Peyer's patch (tissue), 4 donors: Measurements from ENCODE around the gene CASZ1. TPM values are rescaled to one million over a fixed set of nuclear protein-coding genes. Genes with fewer than 3 reads are reported as not detected.

Experiments used
- DNase-seq, 3 donors: peaks; one replicate each; pipeline ENCODE4 v3.0.0-alpha.2; 2017 to 2019
- H3K27ac ChIP-seq, 4 donors: fragments of 200-600 bp; sonication (generic); one replicate each; pipeline ENCODE4 v1.5.1; 2016 to 2019
- H3K27me3 ChIP-seq, 2 donors: fragments of 200-600 bp; sonication (generic); one replicate each; pipeline ENCODE4 v1.5.1; 2019
- H3K36me3 ChIP-seq, 3 donors: fragments of 200-600 bp; sonication (generic); one replicate each; pipeline ENCODE4 v1.5.1; 2016 to 2019
- H3K4me1 ChIP-seq, 4 donors: fragments of 200-600 bp; sonication (generic); one replicate each; pipeline ENCODE4 v1.5.1; 2016 to 2019
- H3K4me3 ChIP-seq, 4 donors: fragments of 200-600 bp; sonication (generic); 1 replicate in 3 of 4; 2 replicates in 1 of 4; pipeline ENCODE4 v1.5.1; 2016 to 2019; ENCODE audit warnings: mild to moderate bottlenecking in 1 of 4
- H3K9me3 ChIP-seq, 4 donors: fragments of 200-600 bp; sonication (generic); one replicate each; pipeline ENCODE4 v1.5.1; 2016 to 2019; ENCODE audit warnings: mild to moderate bottlenecking in 1 of 4
- POLR2A ChIP-seq, 2 donors: fragments of 450-650 bp; IDR thresholded peaks; one replicate each; pipeline ENCODE4 v1.5.1; 2017; ENCODE audit warnings: antibody characterized with exemption in 2 of 2, mild to moderate bottlenecking in 2 of 2, moderate library complexity in 2 of 2
- total RNA-seq, 4 donors: library from RNA; depleted of rRNA; stranded (reverse); fragments of >200 nt; gene quantifications; one replicate each; pipeline ENCODE4 v1.1.0, GENCODE V29; 2016
- TF ChIP-seq, protein P1 (sequence below), 6 experiments: fragments of 450-650 bp in 4 of 6; fragments of 200-600 bp in 2 of 6; sonication (generic) in 1 of 6; IDR thresholded peaks; one replicate each; pipeline ENCODE4 v1.5.1; 2017 to 2019; ENCODE audit warnings: antibody characterized with exemption in 6 of 6, mild to moderate bottlenecking in 3 of 6, moderate library complexity in 1 of 6

The CASZ1 gene
- total RNA-seq, 4 donors from 2014 or later: 87.5 to 165 (median 137) TPM

DNA sequence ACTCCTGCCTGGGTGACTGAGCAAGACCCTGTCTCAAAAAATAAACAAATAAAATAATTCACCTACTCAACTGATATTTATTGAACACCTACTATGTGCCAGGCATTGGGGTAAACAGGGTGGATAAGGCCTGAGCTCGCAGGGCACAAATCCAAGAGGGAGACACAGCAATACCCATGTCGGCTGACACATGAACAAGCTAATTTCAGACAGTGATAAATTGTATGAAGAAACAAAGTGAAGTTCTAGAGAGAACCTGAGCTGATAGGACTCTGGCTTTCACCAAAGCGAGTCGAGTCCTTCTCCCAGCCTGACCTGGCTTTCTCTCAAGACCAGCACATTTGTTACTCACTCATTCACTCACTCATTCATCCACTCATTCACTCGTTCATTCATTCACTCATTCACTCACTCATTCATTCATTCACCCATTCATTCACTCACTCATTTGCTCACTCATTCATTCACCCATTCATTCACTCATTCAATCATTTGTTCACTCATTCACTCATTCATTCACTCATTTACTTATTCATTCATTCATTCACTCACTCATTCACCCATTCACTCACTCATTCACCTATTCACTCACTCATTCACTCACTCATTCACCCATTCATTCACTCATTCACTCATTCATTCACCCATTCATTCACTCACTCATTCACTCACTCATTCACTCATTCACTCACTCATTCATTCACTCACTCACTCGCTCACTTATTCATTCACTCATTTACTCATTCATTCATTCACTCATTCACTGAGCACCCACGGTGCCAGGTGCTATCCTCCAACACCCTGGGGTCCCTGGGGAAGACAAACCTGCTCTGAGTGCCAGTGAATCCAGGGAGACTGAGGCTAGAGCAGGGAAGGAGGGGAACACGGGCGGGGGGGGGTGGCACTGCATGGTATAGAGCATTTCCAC is 37.4 kb upstream of the CASZ1 start:
- Histone ChIP-seq H3K4me3 (no peak overlapping the region), H3K36me3 (no peaks in the 10 kb centered on the region), H3K9me3 (no peaks in the 10 kb centered on the region), H3K27me3 (peaks cover 0 to 3% of the 10 kb centered on the region in 2 donors), H3K27ac (no peak overlapping the region), H3K4me1 (peaks cover 0 to 17% (median 0%) of the 10 kb centered on the region in 4 donors)
- no peak for DNase-seq
- TF ChIP-seq, protein P1, sequence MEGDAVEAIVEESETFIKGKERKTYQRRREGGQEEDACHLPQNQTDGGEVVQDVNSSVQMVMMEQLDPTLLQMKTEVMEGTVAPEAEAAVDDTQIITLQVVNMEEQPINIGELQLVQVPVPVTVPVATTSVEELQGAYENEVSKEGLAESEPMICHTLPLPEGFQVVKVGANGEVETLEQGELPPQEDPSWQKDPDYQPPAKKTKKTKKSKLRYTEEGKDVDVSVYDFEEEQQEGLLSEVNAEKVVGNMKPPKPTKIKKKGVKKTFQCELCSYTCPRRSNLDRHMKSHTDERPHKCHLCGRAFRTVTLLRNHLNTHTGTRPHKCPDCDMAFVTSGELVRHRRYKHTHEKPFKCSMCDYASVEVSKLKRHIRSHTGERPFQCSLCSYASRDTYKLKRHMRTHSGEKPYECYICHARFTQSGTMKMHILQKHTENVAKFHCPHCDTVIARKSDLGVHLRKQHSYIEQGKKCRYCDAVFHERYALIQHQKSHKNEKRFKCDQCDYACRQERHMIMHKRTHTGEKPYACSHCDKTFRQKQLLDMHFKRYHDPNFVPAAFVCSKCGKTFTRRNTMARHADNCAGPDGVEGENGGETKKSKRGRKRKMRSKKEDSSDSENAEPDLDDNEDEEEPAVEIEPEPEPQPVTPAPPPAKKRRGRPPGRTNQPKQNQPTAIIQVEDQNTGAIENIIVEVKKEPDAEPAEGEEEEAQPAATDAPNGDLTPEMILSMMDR (IDR thresholded peaks at IDR 0.05): no peak
- no peak for TF ChIP-seq POLR2A (IDR thresholded peaks at IDR 0.05)

GRCh38 chr1:10832703-10833102 is 36.3 kb upstream of the CASZ1 start:
- H3K9me3 ChIP-seq: no peaks in the 10 kb centered on the region
- DNase-seq: no peak
- no peak overlapping the region for H3K4me3 ChIP-seq
- H3K4me1 ChIP-seq: peaks cover 0 to 16% (median 0%) of the 10 kb centered on the region in 4 donors
- TF ChIP-seq, protein P1 (IDR thresholded peaks at IDR 0.05): no peak
- TF ChIP-seq POLR2A (IDR thresholded peaks at IDR 0.05): no peak
- H3K27me3 ChIP-seq: peaks cover 0 to 3% of the 10 kb centered on the region in 2 donors
- H3K27ac ChIP-seq: no peak overlapping the region
- no peaks in the 10 kb centered on the region for H3K36me3 ChIP-seq

DNA sequence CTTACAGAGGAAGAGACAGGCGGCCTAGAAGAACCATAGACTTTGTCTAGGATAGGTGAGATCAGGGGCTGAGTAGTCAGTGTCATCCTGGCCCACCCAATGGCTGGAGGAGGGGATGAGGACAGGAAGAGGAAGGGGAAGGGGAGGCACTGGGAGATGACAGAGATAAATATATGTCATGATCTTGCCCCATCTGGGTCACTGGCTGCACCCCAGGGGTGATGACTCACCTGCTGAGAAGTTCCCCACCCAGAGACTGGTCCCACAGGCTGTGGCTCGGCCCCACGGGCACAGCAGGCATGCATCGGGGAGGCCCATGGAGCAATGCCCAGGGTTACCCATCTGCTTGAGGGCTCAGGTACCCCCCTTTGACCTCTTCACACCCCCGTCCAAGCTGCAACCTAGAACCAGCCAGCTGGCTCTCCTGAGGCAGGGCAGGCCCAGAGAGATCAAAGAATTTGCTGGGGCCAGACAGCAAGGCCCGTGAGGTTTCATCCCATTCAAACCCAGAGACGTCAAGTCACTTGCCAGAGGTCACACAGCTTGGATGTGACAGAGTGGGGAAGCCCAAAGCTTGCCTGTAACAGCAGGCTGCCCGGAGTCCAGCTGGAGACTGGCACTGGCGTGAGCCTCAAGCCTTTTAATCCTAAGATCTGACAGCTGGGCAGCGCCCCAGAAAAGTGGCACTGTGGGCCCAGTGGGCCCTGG is 34.7 kb upstream of the CASZ1 start:
- no peak for TF ChIP-seq POLR2A (IDR thresholded peaks at IDR 0.05)
- TF ChIP-seq, protein P1 (IDR thresholded peaks at IDR 0.05): no peak
- Histone ChIP-seq H3K4me1 (peaks cover 0 to 10% (median 0%) of the 10 kb centered on the region in 4 donors), H3K4me3 (no peak overlapping the region), H3K27ac (no peak overlapping the region), H3K9me3 (no peaks in the 10 kb centered on the region), H3K27me3 (peaks cover 0 to 3% of the 10 kb centered on the region in 2 donors), H3K36me3 (no peaks in the 10 kb centered on the region)
- no peak for DNase-seq

DNA sequence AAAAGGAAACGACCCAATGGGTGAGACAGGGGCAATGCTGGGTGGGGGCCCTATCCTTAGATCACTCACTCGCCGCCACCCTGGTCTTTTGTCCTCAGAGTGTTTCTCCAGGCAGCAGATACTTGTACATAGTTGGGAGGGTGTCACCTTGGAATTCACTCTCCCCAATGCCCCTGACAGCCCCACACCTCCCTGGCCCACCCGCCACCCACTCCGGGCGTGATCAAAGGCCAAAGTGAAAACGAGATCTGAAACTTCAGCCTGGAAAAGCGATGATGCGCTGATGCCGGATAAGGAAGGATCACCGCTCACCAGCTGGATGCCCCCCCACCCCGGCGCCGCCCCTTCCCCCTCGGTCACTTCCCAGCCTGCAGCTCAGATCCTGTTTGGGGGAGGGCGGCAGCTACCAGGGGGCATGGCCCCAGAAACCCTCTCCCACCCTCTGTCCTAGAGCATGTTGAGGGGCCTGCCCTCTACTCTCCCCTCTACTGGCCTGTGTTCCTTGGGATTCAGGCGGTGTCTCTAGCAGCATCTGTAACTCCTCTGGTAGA is 33.6 kb upstream of the CASZ1 start:
- no peak for DNase-seq
- Histone ChIP-seq H3K4me3 (no peak overlapping the region), H3K4me1 (no peaks in the 10 kb centered on the region), H3K9me3 (no peaks in the 10 kb centered on the region), H3K27me3 (no peaks in the 10 kb centered on the region), H3K27ac (no peak overlapping the region), H3K36me3 (no peaks in the 10 kb centered on the region)
- TF ChIP-seq, protein P1 (IDR thresholded peaks at IDR 0.05): no peak
- TF ChIP-seq POLR2A (IDR thresholded peaks at IDR 0.05): no peak

GRCh38 chr1:10829067-10829818 is 32.8 kb upstream of the CASZ1 start:
- TF ChIP-seq, protein P1 (IDR thresholded peaks at IDR 0.05): no peak
- TF ChIP-seq POLR2A (IDR thresholded peaks at IDR 0.05): no peak
- Histone ChIP-seq H3K27me3 (no peaks in the 10 kb centered on the region), H3K27ac (no peak overlapping the region), H3K9me3 (no peaks in the 10 kb centered on the region), H3K4me3 (no peak overlapping the region), H3K4me1 (no peaks in the 10 kb centered on the region), H3K36me3 (no peaks in the 10 kb centered on the region)
- no peak for DNase-seq
